HepG2 (cell line): ENCODE measurements around the gene ASTN2. TPM values are rescaled to one million over a fixed set of nuclear protein-coding genes. Genes with fewer than 3 reads are reported as not detected.

ENCODE experiments used
- ATAC-seq: fragments of 200-7000 bp; cut with Tn5 transposase; 3 replicates; pipeline ENCODE4 v1.9.1; 2020; ENCODE audit warnings: mild to moderate bottlenecking, moderate library complexity
- BruUV-seq: library from RNA; stranded (reverse); fragments of 400-500 nt; replicated peaks from 2 replicates; lab custom pipeline; 2021; lab: Mats Ljungman, UMichigan
- CTCF ChIA-PET: fragments of 300-600 bp; formaldehyde crosslinking; extraction: SDS; loops from one replicate; lab custom pipeline; 2021; ENCODE audit warnings: low total read pairs, inconsistent platforms, low intra/inter-chr PET ratio; lab: Yijun Ruan, JAX
- POLR2A ChIA-PET: fragments of 350-600 bp; sonication (Branson Sonifier 250); formaldehyde crosslinking; loops from one replicate; lab custom pipeline; 2020; ENCODE audit warnings: antibody characterized with exemption, inconsistent platforms; lab: Yijun Ruan, JAX
- DNase-seq: peaks from one replicate; pipeline ENCODE4 v3.0.0-alpha.2; 2015; ENCODE audit warnings: low spot score
- FAIRE-seq: peaks from 3 replicates; lab custom pipeline; 2011; peaks lifted over from hg19 to GRCh38; lab: Jason Lieb, UNC
- H2AFZ ChIP-seq: one replicate; pipeline ENCODE4 v1.6.1; 2011; ENCODE audit warnings: low read length, inconsistent platforms
- H3K27ac ChIP-seq: fragments of 300-600 bp; 3 replicates; pipeline ENCODE4 v1.8.0; 2011; ENCODE audit warnings: mixed run types, mild to moderate bottlenecking, mixed read lengths, low read length, inconsistent platforms; ENCODE audit not compliant: insufficient read depth; ENCODE audit errors: extremely low read length
- H3K27me3 ChIP-seq, 2 experiments: fragments of 200-600 bp in 1 of 2; 2 replicates in 1 of 2; 3 replicates in 1 of 2; pipeline versions ENCODE4 v1.6.0 to v1.8.0; 2011; ENCODE audit warnings: low read length in 2 of 2, mild to moderate bottlenecking in 2 of 2, moderate library complexity in 2 of 2, inconsistent platforms in 1 of 2; ENCODE audit not compliant: insufficient read depth in 2 of 2, control insufficient read depth in 1 of 2
- H3K36me3 ChIP-seq, 2 experiments: fragments of 200-600 bp in 1 of 2; replicated peaks in 1 of 2; 2 replicates in 1 of 2; 3 replicates in 1 of 2; pipeline versions ENCODE4 v1.5.1 to v1.8.0; 2011; ENCODE audit warnings: low read length in 2 of 2, inconsistent platforms in 1 of 2; ENCODE audit not compliant: insufficient read depth in 2 of 2, control insufficient read depth in 1 of 2
- H3K4me1 ChIP-seq: 2 replicates; pipeline ENCODE4 v1.5.1; 2012; ENCODE audit warnings: low read length, inconsistent platforms; ENCODE audit not compliant: insufficient read depth
- H3K4me2 ChIP-seq: 2 replicates; pipeline ENCODE4 v1.6.0; 2011; ENCODE audit warnings: low read depth, low read length, inconsistent platforms
- H3K4me3 ChIP-seq, 3 experiments: fragments of 200-600 bp in 1 of 3; sonication (generic), shearing (Covaris generic) in 1 of 3; replicated peaks in 1 of 3; 2 replicates each; pipeline ENCODE4 v1.5.1; 2011 to 2016; ENCODE audit warnings: low read length in 3 of 3, inconsistent platforms in 2 of 3, low read depth in 2 of 3, mild to moderate bottlenecking in 2 of 3, control low read depth in 1 of 3, mixed read lengths in 1 of 3; ENCODE audit not compliant: insufficient read depth in 1 of 3
- H3K79me2 ChIP-seq: one replicate; pipeline ENCODE4 v1.6.1; 2011; ENCODE audit warnings: low read length, inconsistent platforms; ENCODE audit not compliant: insufficient read depth
- H3K9ac ChIP-seq: 2 replicates; pipeline ENCODE4 v1.6.0; 2011; ENCODE audit warnings: mild to moderate bottlenecking, low read depth, low read length, inconsistent platforms; ENCODE audit not compliant: insufficient read depth
- H3K9me3 ChIP-seq: 2 replicates; pipeline ENCODE4 v1.5.1; 2012; ENCODE audit warnings: mild to moderate bottlenecking, low read length
- H4K20me1 ChIP-seq: 2 replicates; pipeline ENCODE4 v1.6.0; 2011; ENCODE audit warnings: inconsistent platforms, mild to moderate bottlenecking, low read length, moderate library complexity; ENCODE audit not compliant: insufficient read depth
- ASH2L ChIP-seq: fragments of 300-600, 200-600 bp; sonication (generic); IDR thresholded peaks from 2 replicates; pipeline ENCODE4 v1.7.0; 2017; ENCODE audit warnings: low read depth, mild to moderate bottlenecking, moderate library complexity, mixed read lengths, low read length; ENCODE audit not compliant: insufficient read length
- HNRNPH1 ChIP-seq: fragments of 200-400 bp; formaldehyde crosslinking; optimal IDR thresholded peaks from 2 replicates; pipeline ENCODE3; 2017; ENCODE audit warnings: mild to moderate bottlenecking, low read depth, low read length
- HOXA9 ChIP-seq: sonication (generic); formaldehyde crosslinking; IDR thresholded peaks from 2 replicates; pipeline ENCODE4 v1.8.1; 2022; ENCODE audit warnings: missing genetic modification reagents, mild to moderate bottlenecking, moderate library complexity, borderline replicate concordance
- MIXL1 ChIP-seq: IDR thresholded peaks from 2 replicates; pipeline ENCODE4 v1.6.1; 2016
- RFXANK ChIP-seq: IDR thresholded peaks from 2 replicates; pipeline ENCODE4 v1.6.1; 2016
- TEAD2 ChIP-seq: sonication (generic); formaldehyde crosslinking; IDR thresholded peaks from 2 replicates; pipeline ENCODE4 v1.9.0; 2021; ENCODE audit warnings: missing genetic modification reagents
- TOPORS ChIP-seq: sonication (generic); formaldehyde crosslinking; IDR thresholded peaks from 2 replicates; pipeline ENCODE4 v1.8.0; 2023; ENCODE audit warnings: mild to moderate bottlenecking, missing genetic modification reagents
- ZEB1 ChIP-seq: IDR thresholded peaks from 2 replicates; pipeline ENCODE4 v1.6.1; 2012; ENCODE audit warnings: mild to moderate bottlenecking, low read depth, inconsistent platforms; ENCODE audit not compliant: insufficient replicate concordance
- ZNF207 ChIP-seq: fragments of 450-650 bp; IDR thresholded peaks from 2 replicates; pipeline ENCODE4 v1.6.1; 2016; ENCODE audit warnings: antibody characterized with exemption, borderline replicate concordance
- ZNF33A ChIP-seq: sonication (generic); formaldehyde crosslinking; IDR thresholded peaks from 2 replicates; pipeline ENCODE4 v1.5.1; 2020; ENCODE audit warnings: missing genetic modification reagents, mild to moderate bottlenecking, moderate library complexity, borderline replicate concordance
- ZNF558 ChIP-seq: sonication (generic); formaldehyde crosslinking; IDR thresholded peaks from 2 replicates; pipeline ENCODE4 v1.9.0; 2022; ENCODE audit warnings: mild to moderate bottlenecking, missing genetic modification reagents, borderline replicate concordance
- WGBS: methylation state at CpG from one replicate; pipeline ENCODE4 v1.1.6; 2017; ENCODE audit warnings: low lambda C conversion rate; 5-methylcytosine and 5-hydroxymethylcytosine counted together
- in situ Hi-C: cut with HindIII; loops from 2 replicates; pipeline ENCODE4 v1.10.0; 2017; ENCODE audit warnings: low pct_unique_long_range_greater_than_20kb; ENCODE audit not compliant: extremely low pct_ligation_motif_present
- intact Hi-C: fragments of 100-400 bp; cut with micrococcal nuclease; formaldehyde crosslinking; loops from one replicate; pipeline ENCODE4 v1.10.0; 2022; ENCODE audit not compliant: unreplicated experiment
- polyA plus RNA-seq, 8 experiments: library from polyadenylated mRNA; depleted of rRNA in 3 of 8; stranded (reverse) in 7 of 8; unstranded in 1 of 8; fragments of >200 nt; fragmentation: Illumina TruSeq in 4 of 8; extraction: Trizol in 4 of 8; gene quantifications; 2 replicates each; pipeline versions ENCODE4 v1.2.1 to v1.2.3, GENCODE V29; 2011 to 2016; ENCODE audit warnings: low read depth in 4 of 8, missing spikeins in 1 of 8, mixed read lengths in 1 of 8; ENCODE audit not compliant: insufficient read depth in 1 of 8
- total RNA-seq, 5 experiments: library from RNA; depleted of rRNA; stranded (reverse); fragments of >200 nt; fragmentation: Illumina TruSeq; extraction: Trizol; gene quantifications; 2 replicates each; pipeline ENCODE4 v1.2.3, GENCODE V29; 2016; ENCODE audit warnings: low read depth in 1 of 5

Gene ASTN2
- total and polyA plus RNA-seq, 2 of the 13 experiments (the other 11 are each of a cell fraction or from before 2014, with no cell fraction given), result 5.2 to 13.5 TPM

- H3K27ac ChIP-seq, result no peak overlapping the region
- WGBS, result 58% methylated on average over 1 of the region's 3 CpGs
- no peak overlapping the region for H3K9ac ChIP-seq
- TF ChIP-seq RFXANK (CRISPR knock-in tag) (no peak), TOPORS (CRISPR knock-in tag) (no peak), MIXL1 (no peak), ASH2L (no peak), ZEB1 (no peak), ZNF33A (no peak), HNRNPH1 (no peak), ZNF558 (CRISPR knock-in tag) (no peak), TEAD2 (CRISPR knock-in tag) (no peak), HOXA9 (CRISPR knock-in tag) (no peak), ZNF207 (no peak)
- TF ChIP-seq, all 625 proteins: peak for 0
- no peak for DNase-seq
- intact Hi-C loops (no loop called here), in situ Hi-C loops (loop anchor here (25.0 kb wide), 1 partner anchor 671 kb away; the partner anchor contains the start of gene ASTN2)
- Histone ChIP-seq H3K4me1 (no peaks in the 10 kb centered on the region), H3K36me3 (no peaks in the 10 kb centered on the region), H4K20me1 (no peaks in the 10 kb centered on the region), H3K79me2 (no peaks in the 10 kb centered on the region), H3K4me3 (no peak overlapping the region), H3K9me3 (no peaks in the 10 kb centered on the region), H3K27me3 (peaks cover 2 to 3% of the 10 kb centered on the region in 2 experiments; a peak in 1 of 5 replicates), H3K4me2 (no peak overlapping the region), H2AFZ (no peak overlapping the region)
- ChIA-PET CTCF (no interaction called here), POLR2A (no interaction called here)
- FAIRE-seq, result no peak
- no peak for ATAC-seq
- no TSS peak for BruUV-seq
Observed at GRCh38 chr9:116741086-116741740, 673.6 kb downstream of the ASTN2 start.
